Measurements from ENCODE around the gene SPEM2.
"Not testable (repeated sequence)": the region's sequence is repeated elsewhere in the genome, so short reads cannot be mapped to it uniquely, and the experiment has no call there.

SPEM2 gene

GRCh38 chr17:7443499-7444485 lies 18.4 kb downstream of the SPEM2 start:
- DNase-seq, result no peak

GRCh38 chr17:7444682-7445618 lies 19.5 kb downstream of the SPEM2 start, which contains the start of gene CHRNB1:
Gene CHRNB1, plus strand, starts transcription at chr17:7445061. Its CDS starts 67 bp downstream, at chr17:7445128.
- DNase-seq, result peak; percentile 61

GRCh38 chr17:7445619-7445968 lies 20.2 kb downstream of the SPEM2 start:
- DNase-seq, result peak; percentile 63

GRCh38 chr17:7448461-7448860 lies 23.0 kb downstream of the SPEM2 start:
- no peak for DNase-seq

- no peak for DNase-seq
Observed at GRCh38 chr17:7459961-7460545, 34.6 kb downstream of the SPEM2 start.

- DNase-seq, result no peak
Observed at GRCh38 chr17:7460850-7461660, 35.6 kb downstream of the SPEM2 start.

GRCh38 chr17:7462474-7463371 lies 37.3 kb downstream of the SPEM2 start:
- DNase-seq, result no peak

- DNase-seq, result no peak
Observed at GRCh38 chr17:7463372-7463846, 38.0 kb downstream of the SPEM2 start.

GRCh38 chr17:7464081-7464480 lies 38.7 kb downstream of the SPEM2 start:
- no peak for DNase-seq

GRCh38 chr17:7465597-7466275 lies 40.3 kb downstream of the SPEM2 start:
- no peak for DNase-seq

GRCh38 chr17:7466318-7466638 lies 40.9 kb downstream of the SPEM2 start:
- no peak for DNase-seq

GRCh38 chr17:7466639-7467341 lies 41.4 kb downstream of the SPEM2 start:
- no peak for DNase-seq

- no peak for DNase-seq
Observed at GRCh38 chr17:7467498-7467897, 42.1 kb downstream of the SPEM2 start.

GRCh38 chr17:7468290-7468689 lies 42.9 kb downstream of the SPEM2 start:
- DNase-seq, result no peak

GRCh38 chr17:7468804-7469389 lies 43.5 kb downstream of the SPEM2 start:
- no peak for DNase-seq

GRCh38 chr17:7469843-7470242 lies 44.4 kb downstream of the SPEM2 start:
- DNase-seq, result not testable (repeated sequence)

GRCh38 chr17:7470457-7470973 lies 45.1 kb downstream of the SPEM2 start:
- not testable (repeated sequence) for DNase-seq

GRCh38 chr17:7471729-7472128 lies 46.3 kb downstream of the SPEM2 start:
- DNase-seq, result no peak

GRCh38 chr17:7474767-7475166 lies 49.4 kb downstream of the SPEM2 start:
- DNase-seq, result not testable (repeated sequence)
